Measurements from ENCODE around the gene APBB1IP.
"Not testable (repeated sequence)": the region's sequence is repeated elsewhere in the genome, so short reads cannot be mapped to it uniquely, and the experiment has no call there.

APBB1IP gene

GRCh38 chr10:26478061-26478460 lies 39.9 kb downstream of the APBB1IP start:
- no peak for DNase-seq

- no peak for DNase-seq
Observed at GRCh38 chr10:26479766-26480492, 41.8 kb downstream of the APBB1IP start.

- DNase-seq: no peak
Observed at GRCh38 chr10:26481315-26481692, 43.2 kb downstream of the APBB1IP start.

GRCh38 chr10:26481914-26482550 lies 43.9 kb downstream of the APBB1IP start:
- no peak for DNase-seq

GRCh38 chr10:26483554-26483953 lies 45.4 kb downstream of the APBB1IP start:
- no peak for DNase-seq

GRCh38 chr10:26485150-26485941 lies 47.2 kb downstream of the APBB1IP start:
- DNase-seq: no peak

- no peak for DNase-seq
Observed at GRCh38 chr10:26486304-26486703, 48.2 kb downstream of the APBB1IP start.

- no peak for DNase-seq
Observed at GRCh38 chr10:26486990-26487850, 49.1 kb downstream of the APBB1IP start.

GRCh38 chr10:26488344-26488743 lies 50.2 kb downstream of the APBB1IP start:
- DNase-seq: no peak

GRCh38 chr10:26489081-26489480 lies 50.9 kb downstream of the APBB1IP start:
- no peak for DNase-seq

GRCh38 chr10:26490367-26490766 lies 52.2 kb downstream of the APBB1IP start:
- not testable (repeated sequence) for DNase-seq

GRCh38 chr10:26491276-26491675 lies 53.1 kb downstream of the APBB1IP start:
- no peak for DNase-seq

- no peak for DNase-seq
Observed at GRCh38 chr10:26491934-26492333, 53.8 kb downstream of the APBB1IP start.

- DNase-seq: not testable (repeated sequence)
Observed at GRCh38 chr10:26492725-26493124, 54.6 kb downstream of the APBB1IP start.

GRCh38 chr10:26494018-26494417 lies 55.9 kb downstream of the APBB1IP start:
- DNase-seq: no peak

- DNase-seq: no peak
Observed at GRCh38 chr10:26499426-26499825, 61.3 kb downstream of the APBB1IP start.

- DNase-seq: no peak
Observed at GRCh38 chr10:26502986-26503385, 64.8 kb downstream of the APBB1IP start.

- DNase-seq: no peak
Observed at GRCh38 chr10:26503911-26504310, 65.8 kb downstream of the APBB1IP start.

GRCh38 chr10:26504429-26504828 lies 66.3 kb downstream of the APBB1IP start:
- DNase-seq: not testable (repeated sequence)

- DNase-seq: no peak
Observed at GRCh38 chr10:26505491-26505890, 67.3 kb downstream of the APBB1IP start.

GRCh38 chr10:26506736-26507135 lies 68.6 kb downstream of the APBB1IP start:
- DNase-seq: no peak

GRCh38 chr10:26507441-26507840 lies 69.3 kb downstream of the APBB1IP start:
- no peak for DNase-seq

- DNase-seq: no peak
Observed at GRCh38 chr10:26508016-26508415, 69.9 kb downstream of the APBB1IP start.

Data from NCI-H446 treated with DMSO at 0.1 percent for 48 hours (cell line).